Esophagus squamous epithelium (tissue), 5 donors: ENCODE results near the gene DENR. TPM values are rescaled to one million over a fixed set of nuclear protein-coding genes. Genes with fewer than 3 reads are reported as not detected.
"Not testable (repeated sequence)": the region's sequence is repeated elsewhere in the genome, so short reads cannot be mapped to it uniquely, and the experiment has no call there.

Experiments used
- DNase-seq: peaks from one replicate; lab custom pipeline; 2025; lab: John Stamatoyannopoulos, UW
- H3K27ac ChIP-seq, 4 donors: fragments of 200-600 bp; sonication (generic); one replicate each; pipeline ENCODE4 v1.5.1; 2016 to 2019; ENCODE audit warnings: mild to moderate bottlenecking in 1 of 4
- H3K27me3 ChIP-seq, 4 donors: fragments of 200-600 bp; sonication (generic); 1 replicate in 3 of 4; 2 replicates in 1 of 4; pipeline versions ENCODE4 v1.5.1 to v1.6.0; 2017 to 2021; ENCODE audit warnings: antibody characterized with exemption in 1 of 4
- H3K36me3 ChIP-seq, 3 donors: fragments of 200-600 bp; sonication (generic); one replicate each; pipeline ENCODE4 v1.5.1; 2016 to 2019
- H3K4me1 ChIP-seq, 3 donors: fragments of 200-600 bp; sonication (generic); one replicate each; pipeline ENCODE4 v1.5.1; 2017 to 2019
- H3K4me3 ChIP-seq, 4 donors: fragments of 200-600 bp; sonication (generic); 1 replicate in 3 of 4; 2 replicates in 1 of 4; pipeline ENCODE4 v1.5.1; 2016 to 2019; ENCODE audit warnings: mild to moderate bottlenecking in 2 of 4, moderate library complexity in 1 of 4
- H3K9me3 ChIP-seq, 3 donors: fragments of 200-600 bp; sonication (generic); one replicate each; pipeline ENCODE4 v1.5.1; 2016 to 2019
- POLR2A ChIP-seq, 4 donors: fragments of 450-650 bp; IDR thresholded peaks; one replicate each; pipeline ENCODE4 v1.6.1; 2017; ENCODE audit warnings: antibody characterized with exemption in 4 of 4, mild to moderate bottlenecking in 4 of 4, moderate library complexity in 3 of 4
- WGBS, 2 donors: methylation state at CpG; one replicate each; pipeline ENCODE4 v1.1.5; 2018; 5-methylcytosine and 5-hydroxymethylcytosine counted together
- intact Hi-C: fragments of 100-400 bp; cut with DNase I; formaldehyde crosslinking; loops from one replicate; pipeline ENCODE4 v1.15.0; 2022
- total RNA-seq, 4 donors: library from RNA; depleted of rRNA; stranded (reverse); fragments of >200 nt; gene quantifications; one replicate each; pipeline ENCODE4 v1.1.0, GENCODE V29; 2016
- TF ChIP-seq, protein P1 (sequence below), 6 experiments: fragments of 450-650 bp in 4 of 6; fragments of 200-600 bp in 2 of 6; sonication (generic) in 2 of 6; IDR thresholded peaks; one replicate each; pipeline ENCODE4 v1.5.1; 2016 to 2019; ENCODE audit warnings: antibody characterized with exemption in 6 of 6, mild to moderate bottlenecking in 4 of 6, moderate library complexity in 4 of 6
- donor health status: DM: yes; HTN: yes; CAD: no.

The DENR gene
- total RNA-seq, 4 donors from 2014 or later: 23.3 to 40.1 (median 32.3) TPM

DNA sequence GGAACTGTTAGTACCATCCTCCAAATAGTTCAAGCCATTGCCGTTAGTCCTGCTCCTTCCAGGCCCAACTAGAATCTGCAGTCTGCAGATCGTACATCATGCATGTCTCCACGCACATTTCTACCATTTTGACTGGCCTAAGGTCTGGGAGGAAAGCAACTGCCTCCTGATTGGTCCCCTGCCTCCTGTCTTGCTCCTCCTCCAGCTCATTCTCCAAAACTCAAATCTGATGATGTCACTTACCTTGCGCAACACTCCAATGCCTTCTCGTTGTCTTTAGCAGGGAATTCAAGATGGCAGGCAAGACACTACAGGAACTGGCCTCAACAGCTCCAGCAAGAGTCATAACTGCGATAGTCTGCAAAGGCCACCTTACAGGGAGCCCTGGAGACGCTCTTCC is 12.3 kb upstream of the DENR start:
- TF ChIP-seq POLR2A (IDR thresholded peaks at IDR 0.05): no peak
- TF ChIP-seq, protein P1, sequence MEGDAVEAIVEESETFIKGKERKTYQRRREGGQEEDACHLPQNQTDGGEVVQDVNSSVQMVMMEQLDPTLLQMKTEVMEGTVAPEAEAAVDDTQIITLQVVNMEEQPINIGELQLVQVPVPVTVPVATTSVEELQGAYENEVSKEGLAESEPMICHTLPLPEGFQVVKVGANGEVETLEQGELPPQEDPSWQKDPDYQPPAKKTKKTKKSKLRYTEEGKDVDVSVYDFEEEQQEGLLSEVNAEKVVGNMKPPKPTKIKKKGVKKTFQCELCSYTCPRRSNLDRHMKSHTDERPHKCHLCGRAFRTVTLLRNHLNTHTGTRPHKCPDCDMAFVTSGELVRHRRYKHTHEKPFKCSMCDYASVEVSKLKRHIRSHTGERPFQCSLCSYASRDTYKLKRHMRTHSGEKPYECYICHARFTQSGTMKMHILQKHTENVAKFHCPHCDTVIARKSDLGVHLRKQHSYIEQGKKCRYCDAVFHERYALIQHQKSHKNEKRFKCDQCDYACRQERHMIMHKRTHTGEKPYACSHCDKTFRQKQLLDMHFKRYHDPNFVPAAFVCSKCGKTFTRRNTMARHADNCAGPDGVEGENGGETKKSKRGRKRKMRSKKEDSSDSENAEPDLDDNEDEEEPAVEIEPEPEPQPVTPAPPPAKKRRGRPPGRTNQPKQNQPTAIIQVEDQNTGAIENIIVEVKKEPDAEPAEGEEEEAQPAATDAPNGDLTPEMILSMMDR (IDR thresholded peaks at IDR 0.05): no peak
- Histone ChIP-seq H3K4me3 (no peak overlapping the region), H3K4me1 (no peaks in the 10 kb centered on the region), H3K27ac (no peak overlapping the region), H3K36me3 (no peaks in the 10 kb centered on the region), H3K9me3 (no peaks in the 10 kb centered on the region), H3K27me3 (no peaks in the 10 kb centered on the region)
- WGBS, 2 donors: 87 to 96% methylated on average over 7 of the region's 7 CpGs
- intact Hi-C loops: no loop called here
- no peak for DNase-seq

DNA sequence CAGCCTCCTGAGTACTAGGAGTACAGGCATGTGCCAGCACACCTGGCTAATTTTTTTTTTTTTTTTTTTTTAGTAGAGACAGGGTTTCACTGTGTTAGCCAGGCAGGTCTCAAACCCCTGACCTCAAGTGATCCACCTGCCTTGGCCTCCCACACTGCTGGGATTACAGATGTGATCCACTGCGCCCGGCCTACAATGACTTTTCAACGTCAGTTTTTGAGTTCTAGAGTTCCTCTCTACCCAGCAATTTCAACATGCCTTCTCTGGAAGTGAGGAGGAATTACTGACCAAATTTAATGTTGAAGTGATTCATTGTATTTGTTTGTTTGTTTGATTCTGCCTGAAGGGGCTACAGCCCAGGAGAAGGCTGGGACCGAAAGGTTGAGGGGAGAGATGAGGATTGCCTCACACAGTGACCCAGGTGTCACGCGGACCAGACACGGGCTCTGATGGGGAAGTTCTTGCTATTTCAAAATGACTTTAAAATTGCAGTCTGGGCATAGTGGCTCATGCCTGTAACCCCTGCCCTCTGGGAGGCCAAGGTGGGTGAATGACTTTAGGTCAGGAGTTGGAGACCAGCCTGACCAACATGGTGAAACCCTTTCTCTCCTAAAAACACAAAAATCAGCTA is 8.6 kb upstream of the DENR start:
- no peak for DNase-seq
- no peak overlapping the region for H3K27ac ChIP-seq

DNA sequence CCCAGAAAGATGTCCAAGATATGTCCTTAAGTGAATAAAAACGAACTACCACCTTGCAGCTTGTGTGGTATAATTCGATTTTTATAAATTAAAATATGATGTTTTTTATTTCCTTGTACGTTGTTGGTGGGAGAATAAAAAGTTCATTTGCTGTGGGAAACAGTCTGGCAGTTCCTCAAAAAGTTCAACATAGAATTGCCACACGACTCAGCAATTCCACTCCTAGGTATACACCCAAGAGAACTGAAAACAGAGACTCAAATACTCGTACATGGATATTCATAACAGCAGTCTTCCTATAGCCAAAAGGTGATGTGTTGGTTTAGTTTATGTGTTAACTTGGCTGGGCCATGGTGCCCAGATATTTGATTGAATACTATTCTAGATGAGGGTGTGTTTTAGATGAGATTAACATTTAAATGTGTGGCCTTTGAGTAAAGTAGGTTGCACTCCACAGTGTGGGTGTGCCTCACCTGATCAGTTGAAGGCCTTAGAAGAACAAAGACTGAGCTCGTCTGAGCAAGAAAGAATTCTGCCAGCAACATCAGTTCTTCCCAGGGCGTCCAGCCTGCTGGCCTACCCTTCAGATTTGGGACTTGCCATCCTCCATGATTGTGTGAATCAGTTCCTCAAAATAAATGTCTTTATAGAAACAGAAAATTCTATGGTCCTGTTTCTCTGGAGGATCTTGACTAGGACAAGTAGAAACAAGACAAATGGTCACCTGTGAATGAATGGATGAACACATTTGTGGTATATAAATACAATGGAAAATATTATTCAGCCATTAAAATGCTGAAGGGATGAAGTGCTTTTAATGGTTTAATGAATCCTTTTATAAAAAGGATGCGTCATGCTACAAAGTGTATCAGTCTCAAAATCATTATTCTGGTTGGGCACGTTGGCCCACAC is 5.1 kb upstream of the DENR start:
- 61 to 64% methylated on average over 9 of the region's 9 CpGs for WGBS, 2 donors
- no peak for DNase-seq
- no peaks in the 10 kb centered on the region for H3K9me3 ChIP-seq
- no peaks in the 10 kb centered on the region for H3K27me3 ChIP-seq
- TF ChIP-seq, protein P1 (IDR thresholded peaks at IDR 0.05): no peak
- no peak for TF ChIP-seq POLR2A (IDR thresholded peaks at IDR 0.05)
- H3K4me1 ChIP-seq: peaks cover 3 to 49% (median 5%) of the 10 kb centered on the region in 3 donors
- intact Hi-C loops: no loop called here
- H3K4me3 ChIP-seq: no peak overlapping the region
- H3K27ac ChIP-seq: peak overlapping the region; percentile 17 to 77 (median 52)
- no peaks in the 10 kb centered on the region for H3K36me3 ChIP-seq

More for the DNA sequence above, 8.6 kb upstream of the DENR start:
- Histone ChIP-seq H3K36me3 (no peaks in the 10 kb centered on the region), H3K4me1 (peaks cover 0 to 23% (median 0%) of the 10 kb centered on the region in 3 donors), H3K27me3 (no peaks in the 10 kb centered on the region), H3K4me3 (no peak overlapping the region), H3K9me3 (no peaks in the 10 kb centered on the region)
- TF ChIP-seq, protein P1 (IDR thresholded peaks at IDR 0.05): no peak
- TF ChIP-seq POLR2A (IDR thresholded peaks at IDR 0.05): no peak
- 82 to 90% methylated on average over 7 of the region's 7 CpGs for WGBS, 2 donors
- intact Hi-C loops: no loop called here

DNA sequence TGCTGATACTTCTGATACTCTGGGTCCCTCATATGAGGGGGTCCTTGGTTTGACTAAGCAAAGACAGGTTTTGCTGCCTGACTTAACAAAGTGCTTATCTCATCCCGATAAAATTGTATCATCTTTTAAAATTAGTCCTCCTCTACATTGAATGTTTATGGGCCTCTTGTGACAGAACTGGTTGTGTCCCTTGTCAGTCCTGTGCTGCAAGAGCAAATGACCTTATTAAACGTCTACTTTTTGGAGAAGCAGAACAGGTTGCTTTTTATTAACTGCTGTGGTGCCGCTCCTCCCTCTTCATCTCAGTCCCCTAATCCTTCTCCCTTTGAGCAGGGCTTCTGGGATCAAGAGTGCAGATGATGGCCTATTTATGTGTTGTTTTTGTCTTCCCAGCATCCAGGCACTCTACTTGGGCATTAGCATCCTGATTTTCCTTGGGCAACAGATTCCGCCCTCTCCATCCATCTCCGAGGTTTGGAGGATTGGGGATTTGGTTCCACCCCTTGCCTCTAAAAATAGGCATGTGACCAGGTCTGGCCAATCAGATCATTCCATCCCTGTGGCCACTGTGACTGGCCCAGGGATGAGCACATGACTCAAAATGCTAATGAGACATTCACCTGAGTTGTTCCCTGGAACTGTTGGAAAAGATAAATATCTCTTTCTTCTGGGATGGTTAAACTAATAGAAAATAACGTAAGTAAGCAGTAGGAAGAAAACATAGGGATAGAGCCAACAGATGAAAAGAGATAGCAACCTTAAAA is 2.9 kb upstream of the DENR start:
- DNase-seq: no peak
- Histone ChIP-seq H3K36me3 (peaks cover 0 to 10% (median 2%) of the 10 kb centered on the region in 3 donors), H3K4me3 (no peak overlapping the region), H3K27me3 (no peaks in the 10 kb centered on the region), H3K9me3 (no peaks in the 10 kb centered on the region), H3K4me1 (peaks cover 14 to 67% (median 15%) of the 10 kb centered on the region in 3 donors), H3K27ac (peak overlapping the region in 2 of 4 donors; percentile 13 to 77)
- intact Hi-C loops: loop anchor here (5.0 kb wide), 1 partner anchor 107 kb away; no protein-coding TSS in a partner anchor
- WGBS, 2 donors: 72 to 76% methylated on average over 5 to 6 of the region's 6 CpGs
- TF ChIP-seq, protein P1 (IDR thresholded peaks at IDR 0.05): no peak
- TF ChIP-seq POLR2A (IDR thresholded peaks at IDR 0.05): no peak

DNA sequence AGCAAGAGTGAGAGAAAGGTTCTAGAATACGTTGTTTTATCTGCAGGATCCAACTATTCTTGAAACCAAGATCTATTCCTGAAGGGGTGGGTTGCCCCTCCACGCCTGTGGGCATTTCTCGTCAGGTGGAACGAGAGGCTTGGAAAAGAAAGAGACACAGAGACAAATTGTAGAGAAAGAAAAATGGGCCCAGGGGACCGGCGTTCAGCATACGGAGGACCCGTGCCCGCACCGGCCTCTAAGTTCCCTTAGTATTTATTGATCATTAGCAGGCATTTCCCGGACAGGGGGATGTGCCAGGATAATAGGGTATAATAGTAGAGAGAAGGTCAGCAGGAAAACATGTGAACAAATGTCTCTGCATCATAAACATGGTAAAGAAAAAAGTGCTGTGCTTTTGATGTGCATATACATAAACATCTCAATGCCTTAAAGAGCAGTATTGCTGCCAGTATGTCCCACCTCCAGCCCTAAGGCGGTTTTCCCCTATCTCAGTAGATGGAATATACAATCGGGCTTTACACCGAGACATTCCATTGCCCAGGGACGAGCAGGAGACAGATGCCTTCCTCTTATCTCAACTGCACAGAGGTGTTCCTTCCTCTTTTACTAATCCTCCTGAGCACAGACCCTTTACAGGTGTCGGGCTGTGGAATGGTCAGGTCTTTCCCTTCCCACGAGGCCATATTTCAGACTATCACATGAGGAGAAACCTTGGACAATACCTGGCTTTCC is 1.7 kb upstream of the DENR start:
- peak overlapping the region in 3 of 4 donors; percentile 41 to 92 (median 80) for H3K27ac ChIP-seq
- peaks cover 3 to 22% (median 9%) of the 10 kb centered on the region in 3 donors for H3K36me3 ChIP-seq
- intact Hi-C loops: loop anchor here (5.0 kb wide), 1 partner anchor 109 kb away; no protein-coding TSS in a partner anchor
- not testable (repeated sequence) for H3K9me3 ChIP-seq, DNase-seq, H3K4me3 ChIP-seq, H3K27me3 ChIP-seq
- 83% methylated on average over 16 to 17 of the region's 17 CpGs for WGBS, 2 donors
- peaks cover 14 to 72% (median 15%) of the 10 kb centered on the region in 3 donors for H3K4me1 ChIP-seq
